ENCODE measurements around the gene HAL. TPM values are rescaled to one million over a fixed set of nuclear protein-coding genes. Genes with fewer than 3 reads are reported as not detected.
A peak's percentile ranks its signal among the peaks of the same experiment; 100 is the strongest.

Gene HAL
- total and polyA plus RNA-seq, 2 of the 8 experiments (the other 6 are each of a cell fraction or from before 2014, with no cell fraction given) = 0.12 to 0.17 TPM

DNA sequence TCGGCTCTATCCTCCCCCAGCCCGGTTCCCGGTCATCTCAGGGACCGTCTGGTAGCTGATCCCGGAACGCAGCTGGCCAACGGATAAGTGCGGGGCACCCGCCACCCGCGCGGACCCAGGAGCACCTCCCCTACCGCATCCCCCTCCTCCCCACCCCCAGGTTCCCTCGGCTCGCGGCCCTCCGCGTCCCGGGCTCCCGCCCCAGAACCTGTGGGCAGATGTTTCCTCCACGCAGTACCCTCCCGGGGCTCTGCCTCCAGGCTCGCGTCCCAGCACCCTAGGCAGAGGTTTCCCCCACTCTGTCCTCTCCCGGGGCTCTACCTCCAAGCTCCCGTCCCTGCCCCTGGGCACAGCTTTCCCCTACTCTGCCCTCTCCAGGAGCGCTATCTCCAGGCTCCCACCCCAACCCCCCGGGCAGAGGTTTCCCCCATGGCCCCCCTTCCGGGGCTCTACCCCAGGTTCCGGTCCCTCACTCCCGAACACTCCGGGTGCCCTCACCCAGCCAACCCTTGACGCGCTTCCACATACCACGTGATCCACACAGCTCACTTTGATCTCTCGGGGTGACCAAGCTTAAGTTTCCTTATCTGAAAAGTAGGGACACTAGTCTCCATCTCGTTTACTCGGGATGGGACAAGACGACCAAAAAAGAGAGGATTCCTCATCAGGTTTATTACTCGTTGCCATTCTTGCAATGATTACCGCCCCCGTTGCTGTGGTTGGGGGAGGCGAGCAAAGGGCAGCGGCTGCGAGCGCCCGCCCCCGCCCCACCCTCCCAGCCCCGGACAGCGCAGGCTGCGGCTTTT lies 53.4 kb downstream of the HAL start, which contains the start of gene CCDC38 (continued):
- TF ChIP-seq SAP30 (IDR thresholded peaks at IDR 0.05; ENCODE audit: insufficient read depth, insufficient replicate concordance, low read length) (no peak), SP4 (IDR thresholded peaks at IDR 0.05; ENCODE audit: low read length) (no peak), POLR2A (IDR thresholded peaks at IDR 0.05; ENCODE audit: control extremely low read depth in 1 of 2, low read depth in 2 of 2, low read length in 2 of 2) (peak in 1 of 2 experiments; percentile 28; a peak in 1 of 3 replicates), BCL11A (IDR thresholded peaks at IDR 0.05; ENCODE audit: low read depth in 2 of 2, low read length in 2 of 2) (no peak), TAF1 (IDR thresholded peaks at IDR 0.05; ENCODE audit: low read depth, low read length) (no peak), SP1 (IDR thresholded peaks at IDR 0.05; ENCODE audit: low read depth, low read length) (no peak), CBX8 (IDR thresholded peaks at IDR 0.05; ENCODE audit: borderline replicate concordance, low read depth, low read length) (no peak), RXRA (IDR thresholded peaks at IDR 0.05; ENCODE audit: insufficient read depth, low read depth, low read length) (no peak), EZH2 (IDR thresholded peaks at IDR 0.05; ENCODE audit: low read depth, low read length, severe bottlenecking) (no peak), ZNF274 (IDR thresholded peaks at IDR 0.05; ENCODE audit: borderline replicate concordance, extremely low read depth, low read length) (no peak), SIRT6 (IDR thresholded peaks at IDR 0.05; ENCODE audit: low read length) (no peak), RBBP5 (IDR thresholded peaks at IDR 0.05; ENCODE audit: borderline replicate concordance, low read depth, low read length) (no peak), SIX5 (IDR thresholded peaks at IDR 0.05; ENCODE audit: low read depth, low read length) (no peak), POU5F1 (IDR thresholded peaks at IDR 0.05; ENCODE audit: low read depth, low read length) (no peak), CREB1 (IDR thresholded peaks at IDR 0.05) (no peak), KDM4A (IDR thresholded peaks at IDR 0.05; ENCODE audit: low read depth, low read length, severe bottlenecking) (peak; percentile 81), TAF7 (optimal IDR thresholded peaks at IDR 0.05; ENCODE audit: borderline replicate concordance, low read depth, low read length) (no peak)
